Measurements from ENCODE around the gene MDN1. TPM values are rescaled to one million over a fixed set of nuclear protein-coding genes. Genes with fewer than 3 reads are reported as not detected.

Gene MDN1
- total RNA-seq, 2 donors from 2014 or later = 85.4 to 145 TPM

DNA sequence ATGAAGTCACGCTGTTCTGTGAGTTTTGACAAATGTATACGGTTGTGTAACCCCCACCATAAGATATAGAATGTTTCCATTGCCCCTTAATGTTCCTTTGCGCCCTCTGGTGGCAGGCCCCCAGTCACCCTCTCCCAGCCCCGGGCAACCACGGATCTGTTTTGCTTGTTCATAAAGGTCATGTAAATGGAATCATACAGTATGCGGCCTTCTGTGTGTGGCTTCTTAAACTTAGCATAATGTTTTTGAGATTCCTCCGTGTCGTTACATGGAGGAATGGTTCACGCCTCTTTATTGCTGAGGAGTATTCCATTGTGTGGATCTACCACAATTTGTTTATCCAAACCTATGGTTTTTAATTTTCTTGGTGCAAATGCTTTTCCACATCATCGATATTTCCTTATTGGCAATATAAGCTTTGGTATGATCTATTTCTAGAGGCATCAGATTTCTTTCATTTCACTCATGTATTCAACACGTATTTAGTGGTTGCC lies 209.4 kb downstream of the MDN1 start:
- H3K36me3 Mint-ChIP-seq (ENCODE audit: low read depth) = peaks cover 57% of the 10 kb centered on the region
- H3K27ac Mint-ChIP-seq = no peak overlapping the region
- no peak overlapping the region for H3K9ac ChIP-seq (ENCODE audit: extremely low read depth, low read length, poor library complexity, severe bottlenecking)
- no peaks in the 10 kb centered on the region for H3K9me3 Mint-ChIP-seq
- 72 to 79% methylated on average over 5 to 11 of the region's 11 CpGs for WGBS, 2 experiments (ENCODE audit: insufficient coverage in 1 of 2, insufficient read length in 1 of 2)
- H3K36me3 ChIP-seq (ENCODE audit: control insufficient read depth, insufficient read depth, low read length) = peaks cover 84% of the 10 kb centered on the region
- peak; percentile 92 for DNase-seq
- H3K4me3 ChIP-seq (ENCODE audit: low read length) = no peak overlapping the region
- H3K27me3 ChIP-seq (ENCODE audit: control insufficient read depth, insufficient read depth, low read length, poor library complexity, severe bottlenecking) = no peaks in the 10 kb centered on the region
- no peak overlapping the region for H3K27ac ChIP-seq (ENCODE audit: low read depth, low read length)
- H3K27me3 Mint-ChIP-seq (ENCODE audit: insufficient read depth) = no peaks in the 10 kb centered on the region
- TF ChIP-seq, protein P1, sequence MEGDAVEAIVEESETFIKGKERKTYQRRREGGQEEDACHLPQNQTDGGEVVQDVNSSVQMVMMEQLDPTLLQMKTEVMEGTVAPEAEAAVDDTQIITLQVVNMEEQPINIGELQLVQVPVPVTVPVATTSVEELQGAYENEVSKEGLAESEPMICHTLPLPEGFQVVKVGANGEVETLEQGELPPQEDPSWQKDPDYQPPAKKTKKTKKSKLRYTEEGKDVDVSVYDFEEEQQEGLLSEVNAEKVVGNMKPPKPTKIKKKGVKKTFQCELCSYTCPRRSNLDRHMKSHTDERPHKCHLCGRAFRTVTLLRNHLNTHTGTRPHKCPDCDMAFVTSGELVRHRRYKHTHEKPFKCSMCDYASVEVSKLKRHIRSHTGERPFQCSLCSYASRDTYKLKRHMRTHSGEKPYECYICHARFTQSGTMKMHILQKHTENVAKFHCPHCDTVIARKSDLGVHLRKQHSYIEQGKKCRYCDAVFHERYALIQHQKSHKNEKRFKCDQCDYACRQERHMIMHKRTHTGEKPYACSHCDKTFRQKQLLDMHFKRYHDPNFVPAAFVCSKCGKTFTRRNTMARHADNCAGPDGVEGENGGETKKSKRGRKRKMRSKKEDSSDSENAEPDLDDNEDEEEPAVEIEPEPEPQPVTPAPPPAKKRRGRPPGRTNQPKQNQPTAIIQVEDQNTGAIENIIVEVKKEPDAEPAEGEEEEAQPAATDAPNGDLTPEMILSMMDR (conservative IDR thresholded peaks at IDR 0.05) = peak; percentile 99
- H3K4me1 ChIP-seq (ENCODE audit: control insufficient read depth, insufficient read depth, low read length) = no peaks in the 10 kb centered on the region
- no peak overlapping the region for H3K4me3 Mint-ChIP-seq
- no peaks in the 10 kb centered on the region for H3K9me3 ChIP-seq (ENCODE audit: control insufficient read depth, low read length)
- H3K4me1 Mint-ChIP-seq = peaks cover 9% of the 10 kb centered on the region

DNA sequence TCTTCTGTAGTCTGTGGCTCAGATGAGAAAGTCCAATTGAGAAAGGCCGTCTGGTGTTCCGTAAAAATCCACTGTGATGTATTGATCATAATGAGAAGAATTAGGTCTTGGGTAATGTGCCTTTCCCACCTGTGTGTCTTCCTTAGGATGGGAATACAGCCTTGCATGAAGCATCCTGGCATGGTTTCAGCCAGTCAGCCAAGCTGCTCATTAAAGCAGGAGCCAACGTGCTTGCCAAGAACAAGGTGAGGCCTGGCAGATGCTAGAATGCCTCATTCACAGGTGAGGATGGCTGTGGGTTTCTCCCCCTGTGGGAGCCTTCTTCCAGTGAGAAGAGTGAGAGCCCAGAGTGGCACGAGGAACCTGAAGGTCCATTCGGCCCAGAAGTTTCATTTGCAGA lies 213.7 kb downstream of the MDN1 start:
- H3K9ac ChIP-seq (ENCODE audit: extremely low read depth, low read length, poor library complexity, severe bottlenecking) = no peak overlapping the region
- H3K4me3 Mint-ChIP-seq = no peak overlapping the region
- WGBS, 2 experiments (ENCODE audit: insufficient coverage in 1 of 2, insufficient read length in 1 of 2) = 79 to 92% methylated on average over 2 to 5 of the region's 5 CpGs
- no peak overlapping the region for H3K4me3 ChIP-seq (ENCODE audit: low read length)
- TF ChIP-seq, protein P1 (conservative IDR thresholded peaks at IDR 0.05) = no peak
- H3K36me3 ChIP-seq (ENCODE audit: control insufficient read depth, insufficient read depth, low read length) = peaks cover 67% of the 10 kb centered on the region
- peaks cover 43% of the 10 kb centered on the region for H3K36me3 Mint-ChIP-seq (ENCODE audit: low read depth)
- H3K27ac Mint-ChIP-seq = no peak overlapping the region
- H3K27ac ChIP-seq (ENCODE audit: low read depth, low read length) = no peak overlapping the region
- DNase-seq = no peak
- no peaks in the 10 kb centered on the region for H3K27me3 Mint-ChIP-seq (ENCODE audit: insufficient read depth)
- H3K9me3 ChIP-seq (ENCODE audit: control insufficient read depth, low read length) = no peaks in the 10 kb centered on the region
- H3K4me1 ChIP-seq (ENCODE audit: control insufficient read depth, insufficient read depth, low read length) = peaks cover 7% of the 10 kb centered on the region
- H3K9me3 Mint-ChIP-seq = no peaks in the 10 kb centered on the region
- peaks cover 24% of the 10 kb centered on the region for H3K4me1 Mint-ChIP-seq
- H3K27me3 ChIP-seq (ENCODE audit: control insufficient read depth, insufficient read depth, low read length, poor library complexity, severe bottlenecking) = no peaks in the 10 kb centered on the region

- no peak overlapping the region for H3K27ac ChIP-seq (ENCODE audit: low read depth, low read length)
- H3K9me3 ChIP-seq (ENCODE audit: control insufficient read depth, low read length) = no peaks in the 10 kb centered on the region
- H3K36me3 ChIP-seq (ENCODE audit: control insufficient read depth, insufficient read depth, low read length) = peaks cover 55% of the 10 kb centered on the region
- peaks cover 41% of the 10 kb centered on the region for H3K36me3 Mint-ChIP-seq (ENCODE audit: low read depth)
- H3K4me3 Mint-ChIP-seq = no peak overlapping the region
- H3K4me1 Mint-ChIP-seq = peaks cover 31% of the 10 kb centered on the region
- H3K27me3 Mint-ChIP-seq (ENCODE audit: insufficient read depth) = no peaks in the 10 kb centered on the region
- H3K27me3 ChIP-seq (ENCODE audit: control insufficient read depth, insufficient read depth, low read length, poor library complexity, severe bottlenecking) = no peaks in the 10 kb centered on the region
- H3K4me1 ChIP-seq (ENCODE audit: control insufficient read depth, insufficient read depth, low read length) = peaks cover 17% of the 10 kb centered on the region
- no peak overlapping the region for H3K27ac Mint-ChIP-seq
- no peaks in the 10 kb centered on the region for H3K9me3 Mint-ChIP-seq
- WGBS, 2 experiments (ENCODE audit: insufficient coverage in 1 of 2, insufficient read length in 1 of 2) = 94% methylated on average over 5 of the region's 5 CpGs; no CpG with 5 or more reads in 1 of the 2 experiments
- TF ChIP-seq, protein P1 (conservative IDR thresholded peaks at IDR 0.05) = peak; percentile 37
- no peak overlapping the region for H3K9ac ChIP-seq (ENCODE audit: extremely low read depth, low read length, poor library complexity, severe bottlenecking)
- H3K4me3 ChIP-seq (ENCODE audit: low read length) = no peak overlapping the region
- DNase-seq = peak; percentile 59
Measured at GRCh38 chr6:89604653-89605052, 214.9 kb downstream of the MDN1 start.
